Measurements from ENCODE around the gene RPL10. TPM values are rescaled to one million over a fixed set of nuclear protein-coding genes. Genes with fewer than 3 reads are reported as not detected.
A peak's percentile ranks its signal among the peaks of the same experiment; 100 is the strongest.

The RPL10 gene
- total RNA-seq, 1 experiment from 2014 or later, result 3,490 TPM

GRCh38 chrX:154440623-154441357 is 42.6 kb downstream of the RPL10 start:
- Mint-ChIP-seq H3K36me3 (ENCODE audit: insufficient read depth, unreplicated experiment) (peaks cover 30% of the 10 kb centered on the region), H3K4me1 (ENCODE audit: insufficient read depth, unreplicated experiment) (no peaks in the 10 kb centered on the region), H3K4me3 (ENCODE audit: unreplicated experiment) (no peak overlapping the region), H3K27ac (ENCODE audit: low read depth, unreplicated experiment) (no peak overlapping the region), H3K27me3 (ENCODE audit: insufficient read depth, unreplicated experiment) (peaks cover under 1% of the 10 kb centered on the region), H3K9me3 (ENCODE audit: unreplicated experiment) (no peaks in the 10 kb centered on the region)
- ChIA-PET CTCF (interaction anchor here (0.6 to 1.2 kb wide), 3 partner anchors 65 to 1808 kb away, joined by 3 to 4 read pairs (median 4); no protein-coding TSS in a partner anchor), POLR2A (interaction anchor here (0.9 to 1.1 kb wide), 2 partner anchors 12 to 42 kb away, joined by 3 to 4 read pairs; no protein-coding TSS in a partner anchor)
- intact Hi-C loops (cut with micrococcal nuclease), result loop anchor here (5.0 kb wide), 1 partner anchor 33 kb away; the partner anchor contains the start of gene DNASE1L1
- TF ChIP-seq CTCF (IDR thresholded peaks at IDR 0.05; ENCODE audit: unreplicated experiment), result no peak
- BruUV-seq (replicated peaks), result no TSS peak
- DNase-seq (ENCODE audit: unreplicated experiment), result no peak

DNA sequence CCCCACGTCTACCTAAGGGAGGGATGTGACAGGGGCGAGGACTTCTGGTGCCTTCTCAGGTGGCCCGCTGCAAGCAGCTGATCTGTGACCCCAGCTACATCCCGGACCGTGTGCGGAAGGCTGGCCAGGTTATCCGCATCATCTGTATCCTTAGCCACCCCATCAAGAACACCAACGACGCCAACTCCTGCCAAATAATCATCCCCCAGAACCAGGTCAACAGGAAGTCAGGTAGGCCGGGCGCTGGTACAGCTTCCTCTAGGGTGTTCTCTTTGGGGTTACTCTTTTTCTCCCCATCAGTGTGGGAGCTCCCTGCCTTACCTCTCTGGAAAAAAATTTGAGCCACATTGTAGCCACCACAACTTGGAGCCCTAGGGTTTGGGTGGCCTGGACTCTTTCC is 43.4 kb downstream of the RPL10 start:
- peaks cover 29% of the 10 kb centered on the region for H3K36me3 Mint-ChIP-seq (ENCODE audit: insufficient read depth, unreplicated experiment)
- CTCF ChIA-PET, result interaction anchor here (0.8 to 1.2 kb wide), 4 partner anchors 12 to 85 kb away, joined by 3 to 4 read pairs (median 3); no protein-coding TSS in a partner anchor
- no peaks in the 10 kb centered on the region for H3K4me1 Mint-ChIP-seq (ENCODE audit: insufficient read depth, unreplicated experiment)

GRCh38 chrX:154441984-154442707 is 44.0 kb downstream of the RPL10 start:
- no peak overlapping the region for H3K4me3 Mint-ChIP-seq (ENCODE audit: unreplicated experiment)
- H3K36me3 Mint-ChIP-seq (ENCODE audit: insufficient read depth, unreplicated experiment), result peaks cover 23% of the 10 kb centered on the region
- ChIA-PET CTCF (interaction anchor here (0.8 to 1.0 kb wide), 3 partner anchors 13 to 85 kb away, joined by 3 to 4 read pairs (median 3); no protein-coding TSS in a partner anchor), POLR2A (interaction anchor here (0.6 to 1.0 kb wide), 2 partner anchors 15 to 18 kb away, joined by 3 to 4 read pairs; no protein-coding TSS in a partner anchor)
- no peak overlapping the region for H3K27ac Mint-ChIP-seq (ENCODE audit: low read depth, unreplicated experiment)
- BruUV-seq (replicated peaks), result TSS peak; percentile 34
- no peak for TF ChIP-seq CTCF (IDR thresholded peaks at IDR 0.05; ENCODE audit: unreplicated experiment)
- H3K4me1 Mint-ChIP-seq (ENCODE audit: insufficient read depth, unreplicated experiment), result no peaks in the 10 kb centered on the region
- intact Hi-C loops (cut with micrococcal nuclease), result loop anchor here (5.0 kb wide), 1 partner anchor 35 kb away; the partner anchor contains the start of gene DNASE1L1
- peak; percentile 58 for DNase-seq (ENCODE audit: unreplicated experiment)
- H3K27me3 Mint-ChIP-seq (ENCODE audit: insufficient read depth, unreplicated experiment), result peaks cover 14% of the 10 kb centered on the region
- H3K9me3 Mint-ChIP-seq (ENCODE audit: unreplicated experiment), result no peaks in the 10 kb centered on the region

More for the DNA sequence above, 43.4 kb downstream of the RPL10 start:
- Mint-ChIP-seq H3K9me3 (ENCODE audit: unreplicated experiment) (no peaks in the 10 kb centered on the region), H3K27ac (ENCODE audit: low read depth, unreplicated experiment) (no peak overlapping the region), H3K27me3 (ENCODE audit: insufficient read depth, unreplicated experiment) (peaks cover 8% of the 10 kb centered on the region), H3K4me3 (ENCODE audit: unreplicated experiment) (no peak overlapping the region)
- no peak for DNase-seq (ENCODE audit: unreplicated experiment)
- intact Hi-C loops (cut with micrococcal nuclease), result loop anchor here (5.0 kb wide), 1 partner anchor 34 kb away; the partner anchor contains the start of gene DNASE1L1
- no peak for TF ChIP-seq CTCF (IDR thresholded peaks at IDR 0.05; ENCODE audit: unreplicated experiment)
- BruUV-seq (replicated peaks), result no TSS peak
- POLR2A ChIA-PET, result interaction anchor here (0.6 to 1.1 kb wide), 3 partner anchors 13 to 18 kb away, joined by 3 to 4 read pairs (median 4); no protein-coding TSS in a partner anchor

Measured in MCF 10A (cell line).